GM19193 (cell line): ENCODE data around the gene HTR5A.

Experiments
- POLR2A ChIP-seq: IDR thresholded peaks from 4 replicates; pipeline ENCODE4 v1.6.1; 2011; ENCODE audit not compliant: insufficient read depth, insufficient read length; ENCODE audit errors: extremely low read depth

Gene HTR5A

GRCh38 chr7:155120460-155120859 is 50.3 kb downstream of the HTR5A start:
- no peak for TF ChIP-seq POLR2A

DNA sequence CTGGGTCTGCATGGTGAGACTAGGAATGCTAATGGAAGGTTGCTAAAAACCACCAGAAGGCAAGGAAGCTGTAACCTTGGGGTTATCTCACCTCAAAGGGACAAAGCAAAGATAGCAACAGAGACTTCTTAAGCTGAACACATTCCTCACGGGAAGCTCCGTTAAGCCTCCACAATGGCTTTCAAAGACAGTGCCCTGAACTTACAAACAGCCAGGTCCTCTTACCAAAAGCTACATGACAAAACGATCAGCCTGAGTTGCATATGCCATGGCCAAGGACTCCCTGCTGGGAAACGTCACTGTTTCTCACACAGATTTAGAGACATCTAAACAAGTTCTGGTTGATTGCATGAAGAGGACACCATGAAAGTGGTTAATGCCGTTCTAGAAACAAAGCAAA is 52.7 kb downstream of the HTR5A start:
- no peak for TF ChIP-seq POLR2A

DNA sequence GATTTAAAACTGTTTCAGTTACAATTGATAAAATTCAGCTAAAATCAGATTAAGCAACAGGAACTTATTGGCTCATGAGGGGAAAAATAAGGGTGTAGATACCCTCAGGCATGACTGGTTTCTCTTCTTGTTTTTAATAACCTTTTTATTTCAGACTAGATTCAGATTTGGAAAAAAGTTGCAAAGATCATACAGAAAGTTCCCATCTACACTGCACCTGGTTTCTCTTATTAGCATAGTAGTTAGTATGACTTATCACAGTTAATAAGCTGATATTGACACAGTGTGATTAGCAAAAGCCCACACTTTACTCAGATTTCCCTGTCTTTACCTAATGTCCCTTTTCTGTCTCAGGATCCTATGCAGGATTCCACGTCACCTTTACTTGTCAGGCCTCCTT is 53.3 kb downstream of the HTR5A start:
- no peak for TF ChIP-seq POLR2A

GRCh38 chr7:155124706-155125105 is 54.6 kb downstream of the HTR5A start:
- TF ChIP-seq POLR2A = no peak

DNA sequence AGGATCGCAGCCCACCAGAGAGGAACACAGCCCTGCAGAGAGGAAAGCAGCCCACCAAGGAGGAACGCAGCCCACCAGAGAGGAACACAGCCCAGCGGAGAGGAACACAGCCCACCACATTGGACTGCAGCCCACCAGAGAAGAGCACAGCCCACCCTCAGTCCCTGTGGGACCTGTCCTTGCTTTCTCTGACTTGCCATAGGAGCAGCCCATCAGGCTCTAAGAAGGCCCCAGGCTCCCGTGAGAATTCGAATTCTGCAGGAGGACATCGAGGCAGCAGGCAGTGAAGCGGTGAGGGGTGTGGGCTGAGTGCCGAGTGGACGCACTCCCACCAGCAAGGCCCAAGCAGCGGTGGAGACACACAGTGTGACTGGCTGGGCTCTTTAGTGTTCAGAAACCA is 59.1 kb downstream of the HTR5A start:
- no peak for TF ChIP-seq POLR2A

DNA sequence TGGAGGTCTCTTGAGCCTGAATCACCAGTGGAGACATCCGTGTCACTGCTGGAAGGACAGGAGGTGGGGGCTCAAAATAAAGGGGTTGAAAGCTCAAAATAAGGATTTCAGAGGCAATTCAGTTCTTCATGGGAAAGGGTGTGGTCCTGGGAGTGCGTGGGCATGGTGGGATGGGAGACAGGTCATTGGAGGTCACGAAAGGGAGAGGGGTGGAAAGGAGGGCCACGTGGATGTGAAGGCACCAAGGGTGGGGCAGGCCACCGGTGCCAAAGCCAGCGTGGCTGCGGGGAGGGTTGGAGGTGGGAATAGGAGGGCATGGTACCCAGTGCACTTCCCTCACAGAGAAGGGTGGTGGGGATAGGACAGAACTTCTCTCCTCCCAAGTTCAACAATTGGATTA is 59.7 kb downstream of the HTR5A start:
- no peak for TF ChIP-seq POLR2A

DNA sequence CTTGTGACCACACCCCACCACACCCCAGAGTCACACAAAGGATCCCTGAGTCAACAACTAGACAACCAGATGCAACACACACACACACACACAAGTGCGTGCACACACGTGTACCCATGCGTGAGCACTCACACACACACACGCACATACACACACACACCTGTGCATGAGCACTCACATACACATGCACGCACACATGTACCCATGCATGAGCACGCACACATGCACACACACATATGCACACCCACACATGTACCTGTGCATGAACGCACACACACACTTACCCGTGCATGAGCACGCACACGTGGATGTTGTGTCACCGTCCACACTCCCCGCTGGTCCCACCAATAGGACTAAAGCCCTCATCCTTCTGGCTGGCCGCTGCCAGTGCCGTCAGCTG is 60.4 kb downstream of the HTR5A start:
- TF ChIP-seq POLR2A = no peak

GRCh38 chr7:155131090-155131489 is 61.0 kb downstream of the HTR5A start:
- TF ChIP-seq POLR2A = no peak

- TF ChIP-seq POLR2A = no peak
Measured at GRCh38 chr7:155132431-155132830, 62.3 kb downstream of the HTR5A start.

- TF ChIP-seq POLR2A = no peak
Measured at GRCh38 chr7:155136619-155137243, 66.6 kb downstream of the HTR5A start.
